Activated CD8-positive, alpha-beta memory T cell treated with anti-CD3 and anti-CD28 coated beads, Interleukin-2, amount 10 ng/mL, durations not matched to agents 7 days and 5 days (primary cell): ENCODE data around the gene MYO3B. TPM values are rescaled to one million over a fixed set of nuclear protein-coding genes. Genes with fewer than 3 reads are reported as not detected.

Source experiments
- ATAC-seq: fragments of 150-1000 bp; cut with Tn5 transposase; one replicate; pipeline ENCODE4 v1.10.0; 2021; ENCODE audit warnings: moderate library complexity
- CTCF ChIA-PET: fragments of 350-600 bp; sonication (Branson Sonifier 250); formaldehyde crosslinking; loops from one replicate; lab custom pipeline; 2021; ENCODE audit warnings: antibody characterized with exemption; lab: Charles Lee
- DNase-seq: peaks from one replicate; pipeline ENCODE4 v3.0.0-alpha.2; 2020
- H3K27ac Mint-ChIP-seq: one replicate; pipeline ENCODE4 v1.8.0; 2021; ENCODE audit warnings: mild to moderate bottlenecking, mixed read lengths
- H3K27me3 Mint-ChIP-seq: one replicate; pipeline ENCODE4 v1.8.0; 2021; ENCODE audit warnings: mixed read lengths
- H3K36me3 Mint-ChIP-seq: one replicate; pipeline ENCODE4 v1.8.0; 2021; ENCODE audit warnings: mild to moderate bottlenecking, mixed read lengths
- H3K4me1 Mint-ChIP-seq: one replicate; pipeline ENCODE4 v1.8.0; 2021; ENCODE audit warnings: mixed read lengths
- H3K4me3 Mint-ChIP-seq: one replicate; pipeline ENCODE4 v1.8.0; 2021; ENCODE audit warnings: mild to moderate bottlenecking, moderate library complexity, mixed read lengths
- H3K9me3 Mint-ChIP-seq: one replicate; pipeline ENCODE4 v1.8.0; 2022; ENCODE audit warnings: low read depth, mixed read lengths
- total RNA-seq, 2 experiments: library from RNA; stranded (reverse); gene quantifications; one replicate each; pipeline ENCODE4 v1.2.3, GENCODE V29; 2021

MYO3B gene
- total RNA-seq, 2 experiments from 2014 or later: 0.23 to 0.38 TPM

DNA sequence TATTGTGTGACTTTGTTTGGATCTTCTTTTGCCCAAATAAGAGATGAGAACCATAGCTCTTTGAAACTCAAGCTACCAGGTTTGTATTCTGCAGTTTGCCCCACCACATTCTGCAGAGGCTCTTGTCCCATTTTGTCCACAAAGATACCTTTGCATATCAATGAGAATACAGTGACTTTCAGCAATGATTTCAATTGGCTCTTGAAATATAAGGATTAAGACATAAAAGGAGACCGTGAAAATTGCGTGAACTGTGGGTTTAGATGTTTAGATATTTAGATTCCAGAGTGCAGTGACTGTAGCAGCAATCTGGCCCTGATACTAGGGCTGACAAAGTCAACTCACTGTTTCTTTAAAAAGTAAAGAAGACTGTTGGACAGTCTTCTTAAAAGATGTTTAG, 390.6 kb downstream of the MYO3B start:
- CTCF ChIA-PET: no interaction called here
- ATAC-seq: no peak
- no peaks in the 10 kb centered on the region for H3K36me3 Mint-ChIP-seq
- H3K4me1 Mint-ChIP-seq: no peaks in the 10 kb centered on the region
- no peak for DNase-seq
- peaks cover 24% of the 10 kb centered on the region for H3K27me3 Mint-ChIP-seq
- no peak overlapping the region for H3K27ac Mint-ChIP-seq
- no peaks in the 10 kb centered on the region for H3K9me3 Mint-ChIP-seq
- H3K4me3 Mint-ChIP-seq: no peak overlapping the region

DNA sequence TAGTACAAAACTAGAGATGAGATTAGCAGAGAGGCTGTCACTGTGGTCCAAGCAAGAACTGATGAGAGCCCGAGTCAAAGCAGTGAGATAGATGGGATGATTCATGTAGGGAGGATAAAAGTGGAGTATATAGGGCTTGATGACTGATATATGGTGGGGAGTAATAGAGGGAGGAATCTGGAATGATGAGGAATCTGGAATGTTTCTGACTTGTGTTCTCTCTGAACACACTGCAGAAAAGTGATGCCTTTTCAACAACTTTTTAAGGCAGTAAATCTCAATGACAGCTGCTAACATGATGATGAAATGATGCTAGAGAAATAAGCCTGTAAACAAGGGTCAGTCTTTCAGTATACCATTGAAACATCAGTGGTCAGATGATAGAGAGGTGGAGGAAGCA, 393.7 kb downstream of the MYO3B start:
- no peak for DNase-seq
- no peak overlapping the region for H3K27ac Mint-ChIP-seq
- no peaks in the 10 kb centered on the region for H3K9me3 Mint-ChIP-seq
- H3K36me3 Mint-ChIP-seq: no peaks in the 10 kb centered on the region
- H3K27me3 Mint-ChIP-seq: peaks cover 33% of the 10 kb centered on the region
- CTCF ChIA-PET: no interaction called here
- H3K4me3 Mint-ChIP-seq: no peak overlapping the region
- no peak for ATAC-seq
- no peaks in the 10 kb centered on the region for H3K4me1 Mint-ChIP-seq

DNA sequence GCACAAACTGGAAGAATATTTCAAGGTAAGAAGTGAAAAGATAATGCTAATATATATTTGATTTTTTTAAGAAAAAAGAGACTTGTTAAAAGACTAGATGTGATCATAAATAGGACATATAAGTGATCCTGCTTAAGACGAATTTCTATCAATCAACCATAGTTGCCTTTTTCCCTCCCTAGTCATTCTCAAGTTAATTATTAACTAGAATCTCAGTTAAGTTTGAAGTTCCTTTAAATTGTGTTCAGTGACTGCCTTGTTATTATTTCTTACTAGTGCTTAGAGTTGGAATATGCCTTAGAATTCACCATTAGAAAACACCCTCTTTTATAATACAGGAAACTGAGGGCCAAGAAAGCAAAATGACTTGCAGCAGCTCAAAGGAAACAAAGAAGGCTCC, 395.7 kb downstream of the MYO3B start:
- peaks cover 31% of the 10 kb centered on the region for H3K27me3 Mint-ChIP-seq
- no peaks in the 10 kb centered on the region for H3K36me3 Mint-ChIP-seq
- ATAC-seq (no peak), DNase-seq (no peak)
- no peak overlapping the region for H3K27ac Mint-ChIP-seq
- H3K4me1 Mint-ChIP-seq: no peaks in the 10 kb centered on the region
- no peak overlapping the region for H3K4me3 Mint-ChIP-seq
- CTCF ChIA-PET: no interaction called here
- no peaks in the 10 kb centered on the region for H3K9me3 Mint-ChIP-seq

DNA sequence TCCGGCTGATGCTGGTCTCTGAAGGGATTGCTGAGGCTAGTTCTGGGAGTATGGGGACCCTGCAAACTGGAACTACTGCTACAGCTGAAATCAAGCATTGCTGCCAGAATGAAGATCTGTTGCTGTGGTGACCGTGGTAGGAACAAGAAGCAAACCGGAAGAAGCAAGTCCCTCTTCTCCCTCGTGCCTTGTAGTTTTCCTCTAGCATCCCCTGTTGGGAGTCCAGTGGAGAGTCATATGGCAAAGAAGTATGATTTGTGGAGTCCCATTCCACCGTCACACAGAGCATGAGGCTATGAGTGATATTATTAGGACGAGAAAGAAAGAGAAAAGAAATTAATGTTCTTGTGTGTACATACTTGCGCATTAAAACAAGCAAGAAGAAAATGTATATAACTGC, 398.3 kb downstream of the MYO3B start:
- CTCF ChIA-PET: no interaction called here
- ATAC-seq: no peak
- Mint-ChIP-seq H3K36me3 (no peaks in the 10 kb centered on the region), H3K4me3 (no peak overlapping the region), H3K27me3 (peaks cover 20% of the 10 kb centered on the region), H3K4me1 (no peaks in the 10 kb centered on the region), H3K27ac (no peak overlapping the region), H3K9me3 (no peaks in the 10 kb centered on the region)
- no peak for DNase-seq

DNA sequence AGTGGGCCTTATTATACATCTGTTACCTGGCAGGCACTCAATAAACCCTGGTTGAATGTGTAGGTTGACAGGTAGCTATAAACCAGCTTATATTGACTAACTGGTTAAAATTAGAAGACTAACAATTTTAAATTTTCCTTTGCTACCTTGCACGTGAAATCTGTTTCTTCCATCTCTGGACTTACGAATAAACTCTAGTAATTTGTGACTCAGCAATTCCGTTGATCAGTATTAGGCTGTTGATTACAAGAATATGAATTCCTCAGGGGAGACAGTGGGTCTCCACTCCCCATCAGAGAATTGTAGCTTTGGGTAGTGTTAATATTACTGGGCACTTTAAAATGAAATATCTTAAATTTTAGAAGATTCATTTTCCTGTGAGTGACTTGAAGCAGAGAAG, 399.4 kb downstream of the MYO3B start:
- CTCF ChIA-PET: no interaction called here
- Mint-ChIP-seq H3K27ac (no peak overlapping the region), H3K4me1 (no peaks in the 10 kb centered on the region), H3K36me3 (no peaks in the 10 kb centered on the region), H3K9me3 (no peaks in the 10 kb centered on the region), H3K27me3 (peaks cover 16% of the 10 kb centered on the region), H3K4me3 (no peak overlapping the region)
- DNase-seq: no peak
- no peak for ATAC-seq

DNA sequence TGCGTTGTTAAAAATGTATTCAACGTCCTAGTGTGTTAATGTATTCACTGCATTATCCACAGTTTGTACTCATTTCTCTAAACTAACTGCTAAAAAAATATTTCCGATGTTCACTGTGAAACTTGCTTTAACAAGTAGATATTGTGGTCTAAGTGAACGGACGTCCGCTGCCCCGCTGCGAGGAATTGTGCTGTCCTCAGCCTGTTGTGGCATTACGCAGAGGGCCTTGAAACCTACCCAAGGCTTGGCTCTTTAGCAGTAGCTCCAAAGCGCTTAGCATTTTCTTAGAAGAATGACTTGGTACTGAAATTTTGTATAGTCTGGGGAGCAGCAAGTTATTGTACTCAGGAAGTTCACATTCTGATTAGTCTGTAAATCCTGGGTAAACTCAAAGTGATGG, 400.7 kb downstream of the MYO3B start:
- Mint-ChIP-seq H3K4me3 (no peak overlapping the region), H3K9me3 (no peaks in the 10 kb centered on the region), H3K4me1 (no peaks in the 10 kb centered on the region), H3K27ac (no peak overlapping the region), H3K36me3 (no peaks in the 10 kb centered on the region), H3K27me3 (peaks cover 14% of the 10 kb centered on the region)
- ATAC-seq: no peak
- CTCF ChIA-PET: no interaction called here
- DNase-seq: no peak

DNA sequence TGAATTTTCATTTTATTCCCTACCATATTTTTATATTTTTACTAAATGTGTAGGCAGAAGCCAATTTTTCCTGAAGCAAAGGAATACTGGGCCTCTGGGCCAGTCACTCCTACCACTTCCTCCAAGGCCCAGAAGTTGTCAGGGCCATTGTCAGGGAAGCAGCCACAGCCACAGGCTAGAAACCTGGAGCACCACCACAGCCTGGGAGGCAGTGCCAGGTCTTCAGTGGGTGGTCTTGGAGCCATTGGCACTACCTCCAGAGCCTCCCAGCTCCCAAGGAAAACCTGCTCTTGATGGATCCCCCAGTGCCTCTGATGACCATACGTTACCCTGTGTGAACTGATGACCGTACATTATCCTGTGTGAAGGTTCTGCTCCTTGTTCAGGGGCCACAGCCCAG, 401.6 kb downstream of the MYO3B start:
- H3K27me3 Mint-ChIP-seq: peaks cover 9% of the 10 kb centered on the region
- no peak overlapping the region for H3K27ac Mint-ChIP-seq
- DNase-seq (no peak), ATAC-seq (no peak)
- no peak overlapping the region for H3K4me3 Mint-ChIP-seq
- CTCF ChIA-PET: no interaction called here
- H3K36me3 Mint-ChIP-seq: no peaks in the 10 kb centered on the region
- no peaks in the 10 kb centered on the region for H3K9me3 Mint-ChIP-seq
- no peaks in the 10 kb centered on the region for H3K4me1 Mint-ChIP-seq

DNA sequence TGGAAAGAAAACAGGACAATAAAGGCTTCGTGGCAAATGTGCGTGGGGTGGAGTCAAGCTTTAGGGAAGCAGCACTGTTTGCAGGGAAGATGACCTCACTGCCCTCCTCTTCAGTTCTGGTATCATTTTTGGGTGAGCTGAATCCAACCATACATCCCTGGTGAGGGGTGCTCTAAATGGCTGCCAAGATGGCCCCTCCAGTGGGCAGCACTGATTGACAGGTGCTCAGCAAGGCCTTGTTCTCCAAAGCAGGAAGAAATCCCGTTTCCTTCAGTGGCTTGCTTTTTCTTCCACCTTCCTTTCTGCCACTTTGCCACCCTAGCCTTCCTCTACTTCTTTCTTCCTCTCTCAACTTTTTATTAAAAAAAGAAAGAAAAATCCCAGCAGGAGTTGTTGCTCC, 404.4 kb downstream of the MYO3B start:
- H3K9me3 Mint-ChIP-seq: no peaks in the 10 kb centered on the region
- CTCF ChIA-PET: no interaction called here
- no peak overlapping the region for H3K4me3 Mint-ChIP-seq
- H3K36me3 Mint-ChIP-seq: no peaks in the 10 kb centered on the region
- no peak overlapping the region for H3K27ac Mint-ChIP-seq
- no peaks in the 10 kb centered on the region for H3K4me1 Mint-ChIP-seq
- peaks cover 4% of the 10 kb centered on the region for H3K27me3 Mint-ChIP-seq
- ATAC-seq (no peak), DNase-seq (no peak)

DNA sequence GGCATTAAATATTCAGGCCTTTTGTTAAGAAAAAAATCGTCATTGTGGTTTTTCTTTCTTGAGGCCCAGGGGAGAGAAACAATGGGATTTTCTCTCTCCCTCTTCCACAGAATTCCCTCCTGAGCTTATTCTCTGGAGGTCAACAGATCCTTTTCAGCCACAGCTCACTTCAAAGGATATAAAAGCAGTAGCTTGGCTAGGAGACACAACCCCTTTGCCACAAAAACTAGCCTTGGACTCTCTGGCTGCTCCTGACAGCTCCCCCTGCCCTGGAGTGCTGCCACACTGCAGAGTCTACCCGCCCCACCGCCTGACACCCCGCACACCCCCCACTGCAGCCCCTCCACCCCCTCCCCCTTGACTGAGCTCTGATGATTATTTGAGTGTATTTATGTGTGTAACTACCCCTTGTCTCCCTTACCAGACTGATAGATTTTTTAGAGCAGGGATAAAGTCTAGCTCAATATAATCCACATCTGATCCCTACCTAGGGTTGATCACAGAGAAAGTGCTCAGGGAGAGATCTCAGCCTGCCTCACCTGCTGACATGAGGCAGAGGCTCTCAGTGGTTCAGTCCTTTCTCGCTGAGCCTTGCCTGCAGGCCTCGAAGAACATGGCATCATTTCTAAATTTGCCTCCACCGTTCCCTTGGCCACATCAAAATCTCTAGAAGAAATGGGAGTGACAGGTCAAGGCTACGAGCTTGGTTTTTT, 405.0 kb downstream of the MYO3B start:
- H3K9me3 Mint-ChIP-seq: no peaks in the 10 kb centered on the region
- ATAC-seq: no peak
- H3K4me3 Mint-ChIP-seq: no peak overlapping the region
- no peak overlapping the region for H3K27ac Mint-ChIP-seq
- no peak for DNase-seq
- no peaks in the 10 kb centered on the region for H3K36me3 Mint-ChIP-seq
- CTCF ChIA-PET: no interaction called here
- peaks cover 6% of the 10 kb centered on the region for H3K27me3 Mint-ChIP-seq
- H3K4me1 Mint-ChIP-seq: no peaks in the 10 kb centered on the region

DNA sequence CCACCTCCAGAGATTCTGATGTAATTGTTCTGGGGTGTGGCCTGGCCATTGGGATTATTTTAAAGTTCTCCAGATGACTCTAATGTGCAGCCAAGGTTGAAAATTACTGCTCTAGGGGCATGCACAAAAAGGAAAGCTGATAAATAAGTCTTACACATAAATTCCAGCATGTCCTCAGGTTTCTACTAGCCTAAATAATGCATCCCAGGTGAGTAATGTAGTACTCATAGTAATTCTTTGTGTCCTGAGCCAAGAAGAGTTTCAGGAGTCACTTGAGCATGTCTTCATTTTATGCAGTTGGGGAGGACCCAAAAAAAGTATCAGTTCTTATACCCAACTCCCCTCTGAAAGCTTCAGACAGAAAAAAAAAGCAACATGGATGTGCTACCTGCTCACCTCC, 407.1 kb downstream of the MYO3B start:
- CTCF ChIA-PET: no interaction called here

DNA sequence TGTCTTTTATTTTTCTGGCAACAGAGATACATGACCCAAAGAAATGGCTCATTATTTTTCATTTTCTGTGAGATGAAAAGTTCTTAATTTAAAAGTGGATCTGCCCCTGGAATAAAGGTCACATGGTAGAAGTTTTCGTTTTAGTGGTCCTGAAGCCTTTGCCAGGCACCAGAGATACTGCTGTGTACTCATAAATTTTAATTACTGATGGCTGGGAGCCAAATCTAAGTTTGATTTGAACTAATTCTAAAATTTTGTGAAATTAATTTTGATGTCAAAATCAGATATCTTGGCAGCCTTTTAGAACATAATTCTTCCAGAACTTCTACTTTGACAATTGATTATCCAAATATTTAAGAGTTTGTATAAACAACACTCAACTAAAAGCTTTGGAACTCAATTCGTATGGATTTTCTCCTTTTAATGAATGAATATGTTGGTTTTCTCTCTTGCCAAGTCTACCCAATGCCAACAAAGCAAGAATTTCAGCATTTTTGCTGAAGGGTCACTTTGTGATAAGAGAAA, 408.7 kb downstream of the MYO3B start:
- Mint-ChIP-seq H3K36me3 (no peaks in the 10 kb centered on the region), H3K9me3 (no peaks in the 10 kb centered on the region), H3K27me3 (peaks cover 11% of the 10 kb centered on the region), H3K4me3 (no peak overlapping the region), H3K27ac (no peak overlapping the region), H3K4me1 (no peaks in the 10 kb centered on the region)
- CTCF ChIA-PET: no interaction called here
- ATAC-seq (no peak), DNase-seq (no peak)

More for the DNA sequence above, 407.1 kb downstream of the MYO3B start:
- DNase-seq (no peak), ATAC-seq (no peak)
- H3K27me3 Mint-ChIP-seq: peaks cover 11% of the 10 kb centered on the region
- H3K4me3 Mint-ChIP-seq: no peak overlapping the region
- no peaks in the 10 kb centered on the region for H3K9me3 Mint-ChIP-seq
- H3K36me3 Mint-ChIP-seq: no peaks in the 10 kb centered on the region
- H3K4me1 Mint-ChIP-seq: no peaks in the 10 kb centered on the region
- H3K27ac Mint-ChIP-seq: no peak overlapping the region

DNA sequence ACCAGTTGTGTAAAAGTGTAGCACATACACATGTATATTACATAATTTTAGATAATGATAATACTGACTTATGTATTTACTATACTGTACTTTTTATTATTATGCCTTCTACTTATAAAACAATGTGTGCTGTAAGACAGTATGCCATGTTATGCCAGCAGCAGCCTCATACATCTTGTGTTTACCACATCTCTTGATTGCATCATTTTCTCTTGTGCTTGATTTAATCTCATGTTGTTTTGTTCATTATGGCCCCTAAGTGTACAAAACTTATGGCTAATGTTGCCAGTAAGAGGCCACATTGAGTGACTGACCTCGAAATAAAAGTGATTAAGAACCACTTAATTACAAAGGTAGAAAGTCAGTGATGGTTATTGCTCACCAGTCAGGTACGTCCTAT, 409.2 kb downstream of the MYO3B start:
- Mint-ChIP-seq H3K4me3 (no peak overlapping the region), H3K9me3 (no peaks in the 10 kb centered on the region), H3K4me1 (no peaks in the 10 kb centered on the region), H3K36me3 (no peaks in the 10 kb centered on the region), H3K27me3 (peaks cover 11% of the 10 kb centered on the region), H3K27ac (no peak overlapping the region)
- CTCF ChIA-PET: no interaction called here
- ATAC-seq (no peak), DNase-seq (no peak)

DNA sequence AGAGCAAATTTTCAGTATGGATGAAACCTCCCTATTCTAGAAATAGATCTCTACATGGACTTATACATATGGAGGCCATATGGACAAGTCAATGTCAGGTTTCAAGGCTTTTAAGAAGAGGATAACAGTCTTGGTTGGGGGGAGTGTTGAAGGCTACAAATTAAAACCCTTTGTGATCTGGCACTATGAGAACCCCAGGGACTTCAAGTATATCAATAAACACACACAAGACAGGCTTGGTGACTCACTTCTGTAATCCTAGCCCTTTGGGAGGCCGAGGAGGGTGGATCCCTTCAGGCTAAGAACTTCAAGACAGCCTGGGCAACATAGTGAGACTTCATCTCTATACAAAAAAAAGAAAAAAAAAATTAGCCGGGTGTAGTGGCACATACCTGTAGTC, 410.0 kb downstream of the MYO3B start:
- no peaks in the 10 kb centered on the region for H3K4me1 Mint-ChIP-seq
- H3K27me3 Mint-ChIP-seq: peaks cover 11% of the 10 kb centered on the region
- CTCF ChIA-PET: no interaction called here
- no peak overlapping the region for H3K27ac Mint-ChIP-seq
- H3K9me3 Mint-ChIP-seq: no peaks in the 10 kb centered on the region
- no peaks in the 10 kb centered on the region for H3K36me3 Mint-ChIP-seq
- no peak overlapping the region for H3K4me3 Mint-ChIP-seq
- ATAC-seq (no peak), DNase-seq (no peak)

DNA sequence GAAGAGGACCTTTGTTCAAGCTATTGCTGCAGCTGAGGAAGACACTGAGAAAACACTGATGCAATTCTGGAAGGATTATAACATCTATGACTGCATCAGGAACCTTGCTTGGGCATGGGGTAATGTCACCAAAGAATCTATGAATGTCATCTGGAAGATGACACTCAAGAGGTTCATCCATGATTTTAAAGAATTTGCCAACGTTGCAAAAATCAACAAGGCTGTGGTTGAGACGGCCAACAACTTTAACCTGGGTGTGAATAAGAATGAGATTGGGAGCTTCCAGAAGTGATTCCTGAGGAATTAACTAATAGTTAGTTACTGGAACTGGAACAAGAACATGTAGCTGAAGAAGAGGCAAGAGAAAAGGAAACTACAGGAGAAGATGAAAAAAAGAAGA, 410.8 kb downstream of the MYO3B start:
- CTCF ChIA-PET: no interaction called here
- ATAC-seq: no peak
- H3K27me3 Mint-ChIP-seq: peaks cover 11% of the 10 kb centered on the region

More for the DNA sequence above, 410.8 kb downstream of the MYO3B start:
- Mint-ChIP-seq H3K4me3 (no peak overlapping the region), H3K27ac (no peak overlapping the region), H3K4me1 (no peaks in the 10 kb centered on the region), H3K9me3 (no peaks in the 10 kb centered on the region), H3K36me3 (no peaks in the 10 kb centered on the region)
- DNase-seq: no peak
